M059J (cell line): ENCODE results near the gene NUP50. TPM values are rescaled to one million over a fixed set of nuclear protein-coding genes. Genes with fewer than 3 reads are reported as not detected.

Experiments
- DNase-seq: peaks from one replicate; pipeline ENCODE4 v3.0.0-alpha.2; 2012; ENCODE audit warnings: low read depth
- total RNA-seq: library from RNA; depleted of rRNA; stranded (reverse); fragments of >200 nt; shearing (Covaris generic); gene quantifications from 2 replicates; pipeline ENCODE4 v1.2.3, GENCODE V29; 2014; rRNA removed

Gene NUP50
- total RNA-seq: 51.7 and 63.5 TPM in 2 replicates

- DNase-seq: peak; percentile 90
Measured at GRCh38 chr22:45163451-45164269, at the start of gene NUP50. Gene NUP50 (plus strand): TSS chr22:45163925. CDS start chr22:45168178, 4,253 bp downstream.

DNA sequence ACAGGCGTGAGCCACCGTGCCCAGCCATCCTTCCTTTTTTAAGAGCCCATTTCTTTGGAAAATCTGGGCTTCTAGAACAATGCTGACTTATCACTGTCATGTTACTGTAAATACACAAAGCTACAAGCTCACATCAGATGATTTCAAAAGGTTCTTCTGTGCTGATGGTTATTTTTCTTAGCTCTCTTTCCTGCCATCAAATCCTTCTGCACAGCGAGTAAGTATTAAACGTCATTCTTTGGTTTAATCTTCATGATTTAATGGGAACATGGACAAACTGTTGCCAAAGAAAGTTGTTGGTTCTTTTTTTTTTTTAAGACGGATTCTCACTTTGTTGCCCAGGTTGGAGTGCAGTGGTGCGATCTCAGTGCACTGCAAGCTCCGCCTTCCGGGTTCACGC is 43.3 kb upstream of the NUP50 start:
- DNase-seq: no peak

- peak; percentile 8 for DNase-seq
Measured at GRCh38 chr22:45120931-45121330, 42.8 kb upstream of the NUP50 start.

DNA sequence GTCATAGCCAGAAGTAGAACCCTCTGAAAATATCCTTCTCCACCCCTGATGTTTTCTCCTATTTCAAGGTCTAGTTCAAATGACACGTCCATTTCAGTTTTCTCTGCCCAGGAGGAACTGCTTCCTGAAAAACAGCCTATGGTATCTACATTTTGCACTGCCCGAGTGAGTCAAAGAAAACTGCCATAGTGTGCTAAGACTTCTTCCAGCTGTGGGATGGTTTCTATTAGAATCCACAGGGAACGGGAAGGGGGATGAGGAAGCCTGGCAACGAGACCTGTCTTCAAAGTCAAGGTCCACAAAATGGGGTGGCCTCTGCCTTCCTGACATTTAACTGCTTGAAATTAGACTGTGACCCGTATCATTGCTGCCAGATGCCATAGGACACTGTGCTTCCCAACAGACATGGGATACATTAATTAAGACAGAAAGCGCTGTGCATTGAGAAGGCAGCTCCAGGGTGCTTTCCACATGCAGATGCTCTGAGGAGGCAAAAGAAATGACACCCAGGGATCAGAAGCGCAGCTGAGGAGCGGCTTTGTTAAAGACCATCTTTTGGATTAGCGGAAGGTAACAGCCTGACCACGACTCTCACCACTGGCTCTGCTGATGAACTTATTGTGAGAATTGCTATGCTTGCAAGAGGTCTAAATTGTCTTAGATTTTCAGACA is 39.4 kb upstream of the NUP50 start:
- no peak for DNase-seq

- peak; percentile 9 for DNase-seq
Measured at GRCh38 chr22:45125188-45125587, 38.5 kb upstream of the NUP50 start.

- DNase-seq: peak; percentile 69
Measured at GRCh38 chr22:45127866-45128265, 35.9 kb upstream of the NUP50 start.

- DNase-seq: no peak
Measured at GRCh38 chr22:45129703-45130524, 33.8 kb upstream of the NUP50 start.

DNA sequence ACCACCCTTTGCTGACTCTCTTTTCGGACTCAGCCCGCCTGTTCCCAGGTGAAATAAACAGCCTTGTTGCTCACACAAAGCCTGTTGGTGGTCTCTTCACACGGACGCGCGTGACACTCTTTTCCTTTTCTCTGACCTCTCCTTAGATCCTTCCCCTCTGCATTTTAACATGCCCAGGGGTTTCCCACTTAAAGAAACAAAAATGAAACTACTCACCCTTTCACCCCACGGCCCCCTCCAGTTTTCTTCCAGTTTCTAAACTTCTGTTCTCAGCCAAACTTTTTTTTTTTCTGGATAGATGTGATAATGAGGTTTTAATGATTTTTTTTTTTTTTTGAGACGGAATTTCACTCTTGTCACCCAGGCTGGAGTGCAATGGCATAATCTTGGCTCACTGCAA is 32.8 kb upstream of the NUP50 start:
- no peak for DNase-seq

DNA sequence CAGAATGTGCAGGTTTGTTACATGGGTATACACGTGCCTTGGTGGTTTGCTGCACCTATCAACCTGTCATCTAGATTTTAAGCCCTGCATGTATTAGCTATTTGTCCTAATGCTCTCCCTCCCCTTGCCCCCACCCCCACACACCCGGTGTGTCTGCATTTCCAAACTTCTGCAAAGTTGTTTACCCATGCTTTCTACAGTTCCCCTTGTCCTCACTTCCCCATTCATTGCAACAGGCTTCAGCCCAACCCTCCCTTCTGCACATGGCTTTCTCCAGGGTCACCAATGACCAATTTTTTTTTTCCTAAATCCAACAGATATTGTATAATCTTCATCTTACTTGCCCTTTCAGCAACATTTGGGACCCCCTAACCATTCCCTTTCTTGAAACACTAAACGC is 32.0 kb upstream of the NUP50 start:
- DNase-seq: no peak

GRCh38 chr22:45134313-45134712 is 29.4 kb upstream of the NUP50 start:
- DNase-seq: no peak

DNA sequence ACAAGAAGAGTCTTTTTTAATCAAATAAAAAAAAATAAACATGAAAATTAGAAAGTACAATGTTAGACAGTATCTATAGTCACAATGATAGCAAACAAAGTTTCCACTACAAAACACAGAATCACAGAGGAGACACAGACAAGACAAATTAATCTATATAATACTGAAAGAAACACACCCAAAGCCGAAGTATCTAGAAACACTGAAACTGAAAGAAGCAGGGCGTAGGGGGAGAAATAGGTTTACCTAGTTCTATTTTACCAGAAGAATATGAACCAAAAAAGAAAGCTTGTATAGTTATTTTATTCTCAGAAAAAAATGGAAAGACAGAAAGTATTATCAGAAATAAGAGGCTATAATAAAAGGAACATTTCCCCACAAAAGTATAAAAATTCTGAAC is 27.1 kb upstream of the NUP50 start:
- DNase-seq: no peak

DNA sequence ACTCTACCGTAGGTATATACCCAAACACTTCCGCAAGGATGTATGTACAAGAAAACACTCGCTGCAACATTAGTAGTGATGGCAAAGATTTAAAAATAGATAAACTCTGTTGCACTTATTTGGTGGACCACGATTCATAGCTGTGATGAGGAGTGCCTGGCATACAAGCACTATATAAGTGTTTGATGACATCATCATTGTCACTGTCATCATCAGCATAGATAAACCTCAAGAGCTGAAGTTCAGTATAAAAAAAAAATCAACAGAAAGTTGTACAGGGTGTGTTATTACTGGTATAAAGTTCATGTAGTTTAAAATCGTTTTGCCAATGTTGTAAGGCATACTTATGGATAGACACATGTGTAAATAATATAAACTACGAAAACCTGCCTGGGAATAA is 24.0 kb upstream of the NUP50 start:
- DNase-seq: no peak

DNA sequence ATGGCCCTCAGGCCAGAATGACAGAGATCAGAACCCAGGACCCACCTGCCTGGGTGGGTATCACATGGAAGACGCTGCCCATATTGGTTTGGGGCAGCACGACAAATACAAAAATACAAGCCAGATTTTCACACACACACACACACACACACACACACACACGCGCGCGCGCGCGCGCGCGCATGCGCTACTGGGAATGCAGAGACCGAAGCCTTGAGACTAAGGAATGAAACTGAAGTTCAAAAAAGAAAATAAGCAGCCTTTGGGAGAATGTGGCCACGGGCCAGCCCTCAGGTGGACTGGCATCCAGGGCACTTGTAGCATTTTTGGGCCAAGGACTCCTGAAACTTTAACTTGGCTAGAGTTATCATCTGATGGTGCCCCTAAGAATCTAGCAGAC is 21.3 kb upstream of the NUP50 start:
- DNase-seq: no peak

GRCh38 chr22:45144916-45145315 is 18.8 kb upstream of the NUP50 start:
- DNase-seq: no peak

DNA sequence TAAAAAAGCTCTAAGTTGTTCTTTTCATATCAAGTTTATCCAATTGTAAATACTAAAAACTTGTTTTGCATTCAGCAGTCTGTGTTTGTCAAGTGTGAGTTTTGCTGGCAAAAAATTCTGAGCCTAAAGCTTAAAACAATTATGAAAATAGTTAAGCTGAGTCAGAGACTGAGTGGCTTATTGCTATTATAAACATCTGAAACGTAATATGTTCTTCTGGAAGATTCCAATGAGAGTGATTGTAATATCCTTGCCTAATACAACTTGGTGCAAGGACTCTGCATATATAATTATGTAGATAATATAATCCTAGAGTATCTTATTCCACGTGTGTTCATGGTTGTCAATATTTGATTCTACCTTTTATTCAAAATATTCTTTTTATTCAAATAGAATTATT is 14.1 kb upstream of the NUP50 start:
- no peak for DNase-seq

DNA sequence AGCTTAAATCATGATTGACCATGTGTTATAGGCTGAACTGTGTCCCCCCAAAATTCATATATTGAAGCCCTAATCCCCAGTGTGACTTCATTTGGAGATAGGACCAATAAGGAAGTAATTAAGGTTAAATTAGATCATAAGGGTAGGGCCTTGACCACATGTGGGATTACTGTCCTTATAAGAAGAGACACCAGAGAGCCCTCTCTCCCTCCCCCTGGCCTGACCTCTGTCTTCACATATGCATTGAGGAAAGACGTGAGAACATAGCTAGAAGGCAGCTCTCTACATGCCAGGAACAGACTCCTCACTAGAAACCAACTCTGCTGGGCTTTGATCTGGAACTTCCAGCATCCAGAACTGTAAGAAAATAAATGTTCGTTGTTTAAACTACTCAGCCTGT is 13.6 kb upstream of the NUP50 start:
- DNase-seq: no peak

GRCh38 chr22:45151503-45151902 is 12.2 kb upstream of the NUP50 start:
- no peak for DNase-seq

DNA sequence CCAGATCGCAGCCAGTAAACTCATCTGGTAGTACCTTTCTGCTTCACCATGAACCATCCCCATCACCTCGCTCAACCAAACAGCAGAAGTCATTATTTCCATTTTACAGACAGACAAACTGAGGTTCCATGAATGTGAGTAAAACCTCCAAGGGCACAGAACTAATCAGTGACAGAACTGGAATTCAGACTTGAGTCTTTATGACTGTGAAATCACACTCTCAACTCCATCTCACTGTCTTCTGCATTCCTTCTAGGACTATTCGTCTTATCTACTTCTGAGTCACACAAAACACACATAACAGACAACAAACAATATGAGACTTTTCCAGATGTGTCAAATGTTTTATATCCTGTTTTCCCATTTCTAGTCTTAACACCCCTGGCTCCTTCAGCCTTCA is 9.3 kb upstream of the NUP50 start:
- DNase-seq: peak; percentile 4

DNA sequence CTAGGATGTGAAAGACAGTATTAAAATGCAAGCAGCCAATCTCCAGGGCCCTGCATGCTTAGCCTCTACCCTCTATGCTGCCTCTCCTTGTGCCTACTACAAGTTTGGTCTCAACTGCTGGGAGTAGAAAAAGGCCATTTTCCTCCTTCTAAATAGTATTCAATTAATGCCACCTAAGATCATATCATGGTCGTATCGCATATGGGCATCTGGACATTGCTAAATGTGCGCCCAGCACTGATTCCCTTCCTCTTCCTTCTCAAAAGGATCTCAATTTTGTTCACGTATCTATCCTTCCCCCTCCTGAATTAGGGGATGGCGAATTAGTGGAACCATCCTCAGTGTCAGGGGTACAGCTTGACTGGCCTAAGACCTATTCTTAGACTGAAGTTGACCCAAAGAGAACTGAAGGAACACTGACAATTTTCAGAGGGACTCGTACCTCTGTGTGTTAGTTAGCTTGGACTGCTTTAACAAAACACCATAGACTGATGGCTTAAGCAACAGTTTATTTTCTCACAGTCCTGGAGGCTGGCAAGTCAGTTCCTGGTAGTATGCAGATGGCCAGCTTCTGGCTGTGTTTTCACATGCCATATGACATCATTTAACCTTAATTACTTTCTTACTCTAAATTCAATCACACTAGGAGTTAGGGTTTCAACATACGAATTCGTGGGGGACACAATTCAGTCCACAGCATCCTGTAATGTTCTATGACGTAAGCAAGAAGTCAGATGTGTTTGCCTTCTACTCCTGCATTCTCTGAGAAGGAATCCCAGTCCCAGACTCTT is 8.5 kb upstream of the NUP50 start:
- DNase-seq: no peak

GRCh38 chr22:45157907-45158306 is 5.8 kb upstream of the NUP50 start:
- DNase-seq: no peak

DNA sequence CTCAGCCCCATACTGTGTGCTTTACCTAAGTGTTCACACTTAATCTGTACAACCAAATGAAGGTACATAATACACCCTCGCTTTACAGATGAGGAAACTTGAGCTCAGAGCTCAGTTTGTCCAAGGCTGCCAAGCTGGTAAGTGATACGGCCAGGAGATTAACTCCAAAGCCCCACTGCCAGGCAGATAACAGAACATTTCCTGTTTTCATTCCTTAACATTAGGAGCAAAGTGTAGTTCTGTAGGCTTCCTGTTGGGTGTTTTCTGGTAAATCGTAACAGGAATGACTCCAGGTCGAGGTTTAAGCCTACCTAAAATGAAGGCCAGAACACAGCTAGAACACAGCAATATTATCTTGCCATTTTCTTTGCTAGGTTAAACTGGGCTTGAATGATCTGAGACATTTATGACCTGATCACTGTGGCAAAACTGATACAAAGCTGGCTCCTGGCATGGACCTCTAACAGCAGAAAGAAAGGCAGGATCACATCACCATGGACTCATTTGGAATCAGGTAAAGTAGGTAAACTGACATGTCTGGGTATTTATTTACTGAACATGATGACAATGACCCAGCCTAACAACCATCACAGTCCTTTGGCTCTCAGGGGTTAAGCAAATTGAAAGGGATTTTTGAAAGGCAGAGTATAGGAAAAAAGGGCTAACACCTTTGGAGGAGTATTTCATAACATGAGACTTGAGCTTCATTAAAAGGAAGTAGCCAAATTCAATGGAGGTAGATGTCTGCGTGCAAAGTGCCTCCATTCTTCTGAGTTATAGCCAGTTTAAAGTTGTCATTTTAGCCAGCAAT is 3.9 kb upstream of the NUP50 start:
- DNase-seq: peak; percentile 6
